HL-60 (cell line): ENCODE data around the gene SLC7A7.
"Not testable (repeated sequence)": the region's sequence is repeated elsewhere in the genome, so short reads cannot be mapped to it uniquely, and the experiment has no call there.

ENCODE experiments used
- DNase-seq, 2 experiments: peaks; one replicate each; pipeline ENCODE4 v3.0.0-alpha.2; 2010 to 2020; ENCODE audit warnings: low read depth in 1 of 2, low spot score in 1 of 2
- H3K27ac ChIP-seq: fragments of 250-450 bp; sonication (Bioruptor Pico); replicated peaks from 2 replicates; pipeline ENCODE4 v1.5.1; 2020; ENCODE audit warnings: mild to moderate bottlenecking, moderate library complexity
- H3K27me3 ChIP-seq: fragments of 250-450 bp; sonication (Bioruptor Pico); 2 replicates; pipeline ENCODE4 v1.5.1; 2021; ENCODE audit warnings: mild to moderate bottlenecking, moderate library complexity; ENCODE audit not compliant: insufficient read depth, poor library complexity, severe bottlenecking
- H3K4me3 ChIP-seq: replicated peaks from 2 replicates; pipeline ENCODE4 v1.5.1; 2011; ENCODE audit warnings: mild to moderate bottlenecking, control low read depth, low read length; ENCODE audit not compliant: insufficient read depth
- GABPA ChIP-seq: IDR thresholded peaks from 2 replicates; pipeline ENCODE4 v1.6.1; 2012; ENCODE audit warnings: low read depth
- POLR2AphosphoS5 ChIP-seq: IDR thresholded peaks from 2 replicates; pipeline ENCODE4 v1.6.1; 2012; ENCODE audit warnings: low read depth
- SPI1 ChIP-seq: IDR thresholded peaks from 2 replicates; pipeline ENCODE4 v1.6.1; 2012; ENCODE audit warnings: low read depth, mild to moderate bottlenecking, borderline replicate concordance
- TF ChIP-seq, protein P1 (sequence below): IDR thresholded peaks from 2 replicates; pipeline ENCODE4 v1.6.1; 2012; ENCODE audit warnings: low read depth; ENCODE audit not compliant: insufficient replicate concordance
- TF ChIP-seq, protein P2 (sequence below): IDR thresholded peaks from one replicate; pipeline ENCODE4 v1.5.1; 2011; ENCODE audit warnings: low read length, control low read depth, inconsistent platforms; ENCODE audit not compliant: insufficient read depth

SLC7A7 gene

DNA sequence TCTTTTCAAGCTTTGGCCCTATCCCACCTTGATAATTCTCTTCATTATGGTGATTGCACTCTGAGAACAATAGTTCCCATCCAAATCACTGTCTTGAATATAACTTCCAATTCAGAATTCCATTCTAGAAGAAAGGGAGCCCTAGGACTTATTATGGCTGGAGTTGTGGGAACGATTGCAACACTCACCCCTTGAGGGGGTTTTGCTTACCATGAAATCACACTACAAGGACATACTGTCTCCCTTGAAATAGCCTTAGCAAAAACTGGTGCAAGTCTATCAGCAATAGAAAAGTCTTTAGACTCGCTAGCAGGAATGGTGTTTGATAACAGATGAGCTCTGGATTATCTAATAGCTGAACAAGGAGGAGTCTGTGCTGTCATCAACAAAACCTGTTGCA lies 80.1 kb downstream of the SLC7A7 start:
- no peak for TF ChIP-seq POLR2AphosphoS5
- no peak for TF ChIP-seq GABPA
- no peak for TF ChIP-seq SPI1
- TF ChIP-seq, protein P1, sequence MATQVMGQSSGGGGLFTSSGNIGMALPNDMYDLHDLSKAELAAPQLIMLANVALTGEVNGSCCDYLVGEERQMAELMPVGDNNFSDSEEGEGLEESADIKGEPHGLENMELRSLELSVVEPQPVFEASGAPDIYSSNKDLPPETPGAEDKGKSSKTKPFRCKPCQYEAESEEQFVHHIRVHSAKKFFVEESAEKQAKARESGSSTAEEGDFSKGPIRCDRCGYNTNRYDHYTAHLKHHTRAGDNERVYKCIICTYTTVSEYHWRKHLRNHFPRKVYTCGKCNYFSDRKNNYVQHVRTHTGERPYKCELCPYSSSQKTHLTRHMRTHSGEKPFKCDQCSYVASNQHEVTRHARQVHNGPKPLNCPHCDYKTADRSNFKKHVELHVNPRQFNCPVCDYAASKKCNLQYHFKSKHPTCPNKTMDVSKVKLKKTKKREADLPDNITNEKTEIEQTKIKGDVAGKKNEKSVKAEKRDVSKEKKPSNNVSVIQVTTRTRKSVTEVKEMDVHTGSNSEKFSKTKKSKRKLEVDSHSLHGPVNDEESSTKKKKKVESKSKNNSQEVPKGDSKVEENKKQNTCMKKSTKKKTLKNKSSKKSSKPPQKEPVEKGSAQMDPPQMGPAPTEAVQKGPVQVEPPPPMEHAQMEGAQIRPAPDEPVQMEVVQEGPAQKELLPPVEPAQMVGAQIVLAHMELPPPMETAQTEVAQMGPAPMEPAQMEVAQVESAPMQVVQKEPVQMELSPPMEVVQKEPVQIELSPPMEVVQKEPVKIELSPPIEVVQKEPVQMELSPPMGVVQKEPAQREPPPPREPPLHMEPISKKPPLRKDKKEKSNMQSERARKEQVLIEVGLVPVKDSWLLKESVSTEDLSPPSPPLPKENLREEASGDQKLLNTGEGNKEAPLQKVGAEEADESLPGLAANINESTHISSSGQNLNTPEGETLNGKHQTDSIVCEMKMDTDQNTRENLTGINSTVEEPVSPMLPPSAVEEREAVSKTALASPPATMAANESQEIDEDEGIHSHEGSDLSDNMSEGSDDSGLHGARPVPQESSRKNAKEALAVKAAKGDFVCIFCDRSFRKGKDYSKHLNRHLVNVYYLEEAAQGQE = no peak
- TF ChIP-seq, protein P2, sequence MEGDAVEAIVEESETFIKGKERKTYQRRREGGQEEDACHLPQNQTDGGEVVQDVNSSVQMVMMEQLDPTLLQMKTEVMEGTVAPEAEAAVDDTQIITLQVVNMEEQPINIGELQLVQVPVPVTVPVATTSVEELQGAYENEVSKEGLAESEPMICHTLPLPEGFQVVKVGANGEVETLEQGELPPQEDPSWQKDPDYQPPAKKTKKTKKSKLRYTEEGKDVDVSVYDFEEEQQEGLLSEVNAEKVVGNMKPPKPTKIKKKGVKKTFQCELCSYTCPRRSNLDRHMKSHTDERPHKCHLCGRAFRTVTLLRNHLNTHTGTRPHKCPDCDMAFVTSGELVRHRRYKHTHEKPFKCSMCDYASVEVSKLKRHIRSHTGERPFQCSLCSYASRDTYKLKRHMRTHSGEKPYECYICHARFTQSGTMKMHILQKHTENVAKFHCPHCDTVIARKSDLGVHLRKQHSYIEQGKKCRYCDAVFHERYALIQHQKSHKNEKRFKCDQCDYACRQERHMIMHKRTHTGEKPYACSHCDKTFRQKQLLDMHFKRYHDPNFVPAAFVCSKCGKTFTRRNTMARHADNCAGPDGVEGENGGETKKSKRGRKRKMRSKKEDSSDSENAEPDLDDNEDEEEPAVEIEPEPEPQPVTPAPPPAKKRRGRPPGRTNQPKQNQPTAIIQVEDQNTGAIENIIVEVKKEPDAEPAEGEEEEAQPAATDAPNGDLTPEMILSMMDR = no peak
- Histone ChIP-seq H3K27me3 (no peaks in the 10 kb centered on the region), H3K27ac (no peak overlapping the region), H3K4me3 (no peak overlapping the region)
- DNase-seq = no peak

DNA sequence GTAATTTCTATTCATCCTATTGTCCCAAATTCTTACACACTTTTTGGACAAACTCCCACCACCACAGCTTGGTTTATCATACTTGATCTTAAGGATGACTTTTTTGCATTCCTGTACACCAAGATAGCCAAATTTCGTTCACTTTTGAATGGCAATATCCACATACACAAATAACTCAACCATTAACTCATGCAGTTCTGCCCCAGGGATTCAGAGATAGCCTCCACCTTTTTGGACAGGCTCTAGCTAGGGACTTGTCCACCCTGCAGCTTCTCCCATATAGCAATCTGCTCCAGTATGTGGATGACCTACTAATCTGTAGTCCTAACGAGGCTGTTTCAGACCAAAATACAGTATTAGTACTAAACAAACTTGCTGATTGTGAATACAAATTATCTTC lies 81.4 kb downstream of the SLC7A7 start:
- H3K27ac ChIP-seq = no peak overlapping the region
- no peaks in the 10 kb centered on the region for H3K27me3 ChIP-seq
- H3K4me3 ChIP-seq = no peak overlapping the region
- no peak for DNase-seq
- TF ChIP-seq GABPA = no peak
- no peak for TF ChIP-seq SPI1
- TF ChIP-seq, protein P1 = no peak
- TF ChIP-seq, protein P2 = no peak
- TF ChIP-seq POLR2AphosphoS5 = no peak

DNA sequence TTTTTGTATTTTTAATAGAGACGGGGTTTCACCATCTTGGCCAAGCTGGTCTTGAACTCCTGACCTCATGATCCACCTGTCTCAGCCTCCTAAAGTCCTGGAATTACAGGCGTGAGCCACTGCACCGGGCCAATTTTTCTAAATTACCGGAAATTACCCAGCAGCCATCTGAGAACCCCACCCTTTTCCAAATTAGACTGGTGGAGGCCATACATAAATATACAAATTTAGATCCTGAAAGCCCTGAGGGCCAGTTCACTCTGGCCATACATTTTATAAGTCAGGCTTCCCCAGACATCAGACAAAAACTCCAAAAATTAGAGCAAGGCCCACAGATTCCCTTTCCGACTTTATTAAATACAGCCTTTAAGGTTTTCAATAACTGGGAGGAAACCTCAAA lies 83.2 kb downstream of the SLC7A7 start:
- not testable (repeated sequence) for H3K4me3 ChIP-seq

DNA sequence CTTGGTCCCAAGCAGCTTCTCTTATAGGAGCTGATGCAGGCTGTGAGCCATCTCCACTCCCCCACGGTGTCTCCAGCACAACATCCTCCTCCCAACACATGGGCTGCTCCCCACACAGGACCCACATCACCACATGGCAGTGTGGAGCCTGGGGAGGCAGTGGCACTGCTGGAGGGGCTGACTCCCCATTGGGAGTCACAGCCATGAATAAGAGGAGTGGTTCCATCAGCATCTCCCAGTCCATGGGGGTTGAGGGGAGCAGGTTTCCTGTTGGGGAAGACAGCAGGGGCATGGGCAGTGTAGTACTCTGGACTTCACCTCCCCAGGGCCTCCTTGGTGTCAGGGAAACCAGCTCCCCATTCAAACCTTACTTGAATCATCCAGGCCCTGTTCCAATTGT lies 89.2 kb downstream of the SLC7A7 start:
- no peak for DNase-seq
- Histone ChIP-seq H3K27ac (no peak overlapping the region), H3K27me3 (no peaks in the 10 kb centered on the region), H3K4me3 (no peak overlapping the region)
- TF ChIP-seq SPI1 (no peak), POLR2AphosphoS5 (no peak), GABPA (no peak)
- TF ChIP-seq, protein P2 = no peak
- TF ChIP-seq, protein P1 = no peak

More for the DNA sequence above, 83.2 kb downstream of the SLC7A7 start:
- not testable (repeated sequence) for H3K27me3 ChIP-seq, H3K27ac ChIP-seq, DNase-seq

DNA sequence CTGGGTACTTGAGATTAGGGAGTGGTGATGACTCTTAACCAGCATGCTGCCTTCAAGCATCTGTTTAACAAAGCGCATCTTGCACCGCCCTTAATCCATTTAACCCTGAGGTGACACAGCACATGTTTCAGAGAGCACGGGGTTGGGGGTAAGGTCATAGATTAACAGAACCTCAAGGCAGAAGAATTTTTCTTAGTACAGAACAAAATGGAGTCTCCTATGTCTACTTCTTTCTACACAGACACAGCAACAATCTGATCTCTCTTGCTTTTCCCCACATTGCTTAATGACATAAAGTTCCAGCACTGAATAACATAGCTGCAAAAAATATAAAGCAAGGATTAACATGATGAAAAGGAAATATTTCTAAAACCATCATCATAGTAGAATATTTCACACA lies 89.9 kb downstream of the SLC7A7 start:
- H3K27me3 ChIP-seq, DNase-seq, H3K4me3 ChIP-seq, H3K27ac ChIP-seq: not testable (repeated sequence)

DNA sequence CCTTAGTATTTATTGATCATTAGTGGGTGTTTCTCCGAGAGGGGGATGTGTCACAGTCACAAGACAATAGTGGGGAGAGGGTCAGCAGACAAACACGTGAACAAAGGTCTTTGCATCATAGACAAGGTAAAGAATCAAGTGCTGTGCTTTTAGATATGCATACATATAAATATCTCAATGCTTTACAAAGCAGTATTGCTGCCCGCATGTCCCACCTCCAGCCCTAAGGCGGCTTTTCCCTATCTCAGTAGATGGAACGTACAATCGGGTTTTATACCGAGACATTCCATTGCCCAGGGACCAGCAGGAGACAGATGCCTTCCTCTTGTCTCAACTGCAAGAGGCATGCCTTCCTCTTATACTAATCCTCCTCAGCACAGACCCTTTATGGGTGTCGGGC lies 90.4 kb downstream of the SLC7A7 start:
- not testable (repeated sequence) for H3K27me3 ChIP-seq, H3K27ac ChIP-seq, DNase-seq, H3K4me3 ChIP-seq
